ENCODE results near the gene LTBP4.
"Not testable (repeated sequence)": the region's sequence is repeated elsewhere in the genome, so short reads cannot be mapped to it uniquely, and the experiment has no call there.

The LTBP4 gene

GRCh38 chr19:40601134-40601974, at the start of gene LTBP4:
TSS of gene LTBP4 (plus strand) at chr19:40601369. CDS start at chr19:40601388, 19 bp downstream.
- no peak for DNase-seq

- DNase-seq, result no peak
These were observed 48.3 kb upstream of the LTBP4 start for GRCh38 chr19:40552848-40553247.

GRCh38 chr19:40553885-40554857, 47.0 kb upstream of the LTBP4 start:
- DNase-seq, result no peak

GRCh38 chr19:40555978-40556689, 45.0 kb upstream of the LTBP4 start:
- DNase-seq, result no peak

GRCh38 chr19:40556953-40557530, 44.1 kb upstream of the LTBP4 start:
- no peak for DNase-seq

- DNase-seq, result no peak
These were observed 41.8 kb upstream of the LTBP4 start for GRCh38 chr19:40559394-40559793.

- DNase-seq, result no peak
These were observed 41.1 kb upstream of the LTBP4 start for GRCh38 chr19:40560092-40560507.

GRCh38 chr19:40561947-40562346, 39.2 kb upstream of the LTBP4 start:
- no peak for DNase-seq

GRCh38 chr19:40564535-40564934, 36.6 kb upstream of the LTBP4 start:
- not testable (repeated sequence) for DNase-seq

GRCh38 chr19:40565355-40565754, 35.8 kb upstream of the LTBP4 start:
- DNase-seq, result no peak

GRCh38 chr19:40565910-40566495, 35.2 kb upstream of the LTBP4 start:
- DNase-seq, result no peak

- DNase-seq, result no peak
These were observed 34.0 kb upstream of the LTBP4 start for GRCh38 chr19:40567040-40567749.

GRCh38 chr19:40567750-40568494, 33.2 kb upstream of the LTBP4 start:
- no peak for DNase-seq

- peak; percentile 90 for DNase-seq
These were observed 30.7 kb upstream of the LTBP4 start for GRCh38 chr19:40570313-40571004.

GRCh38 chr19:40571005-40571318, 30.2 kb upstream of the LTBP4 start:
- DNase-seq, result no peak

- DNase-seq, result no peak
These were observed 29.2 kb upstream of the LTBP4 start for GRCh38 chr19:40571831-40572495.

- DNase-seq, result no peak
These were observed 25.8 kb upstream of the LTBP4 start for GRCh38 chr19:40575326-40575725.

- no peak for DNase-seq
These were observed 25.0 kb upstream of the LTBP4 start for GRCh38 chr19:40576151-40576584.

- DNase-seq, result peak; percentile 83
These were observed 24.4 kb upstream of the LTBP4 start, which contains the start of gene SHKBP1 for GRCh38 chr19:40576585-40577451. TSS of gene SHKBP1 (plus strand) at chr19:40576873. CDS start at chr19:40576900, 27 bp downstream.

All from NCI-H1092 treated with DMSO at 0.1 percent for 48 hours (cell line).